NOMO-1 (cell line): ENCODE data around the gene CHIC2.

Source experiments
- DNase-seq, 2 experiments: peaks; one replicate each; lab custom pipeline; 2025; ENCODE audit not compliant: unreplicated experiment in 2 of 2; lab: John Stamatoyannopoulos, UW

The CHIC2 gene

DNA sequence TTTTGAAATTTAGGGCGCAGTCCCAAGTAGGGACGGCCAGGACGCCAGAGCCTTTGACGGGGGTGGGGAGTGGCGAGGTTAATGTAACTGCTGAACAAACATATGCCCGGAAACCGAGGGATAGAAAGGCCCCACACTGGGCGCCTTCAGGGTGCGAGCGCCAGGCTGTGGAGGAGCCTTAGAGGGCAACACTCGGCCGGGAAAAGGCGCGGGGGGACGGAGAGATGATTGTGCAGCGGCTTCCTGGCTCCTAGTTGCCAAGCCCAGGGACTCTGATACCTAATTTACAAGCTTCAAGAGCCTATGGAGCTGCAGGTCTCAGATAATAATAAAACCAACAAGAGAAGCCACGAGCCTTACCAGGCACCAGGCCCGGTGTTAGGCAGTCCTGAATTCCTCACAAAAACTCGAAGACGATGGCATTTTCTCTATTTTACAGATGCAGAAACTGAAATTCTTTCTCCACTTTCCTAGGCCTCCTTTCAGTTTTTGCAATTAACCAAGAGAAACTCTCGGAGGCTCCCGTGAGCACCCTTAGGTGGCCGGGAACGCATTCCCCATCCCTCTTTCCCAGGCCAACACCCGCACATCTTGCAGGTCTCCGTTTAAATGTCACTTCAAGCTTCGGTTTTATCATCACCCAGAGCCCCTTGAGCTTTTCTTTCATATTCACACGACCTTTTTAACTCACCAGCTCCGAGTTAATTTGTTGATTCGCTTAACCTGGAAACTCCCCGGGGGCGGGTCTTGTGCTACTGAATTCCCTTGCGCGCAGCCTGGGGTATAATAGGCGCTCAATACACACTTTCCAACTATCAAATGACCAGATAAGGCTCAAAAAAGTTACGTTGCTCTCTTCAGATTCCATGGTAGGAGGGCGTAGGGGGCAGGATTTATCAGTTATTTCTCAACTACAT, 29.2 kb upstream of the CHIC2 start:
- no peak for DNase-seq

DNA sequence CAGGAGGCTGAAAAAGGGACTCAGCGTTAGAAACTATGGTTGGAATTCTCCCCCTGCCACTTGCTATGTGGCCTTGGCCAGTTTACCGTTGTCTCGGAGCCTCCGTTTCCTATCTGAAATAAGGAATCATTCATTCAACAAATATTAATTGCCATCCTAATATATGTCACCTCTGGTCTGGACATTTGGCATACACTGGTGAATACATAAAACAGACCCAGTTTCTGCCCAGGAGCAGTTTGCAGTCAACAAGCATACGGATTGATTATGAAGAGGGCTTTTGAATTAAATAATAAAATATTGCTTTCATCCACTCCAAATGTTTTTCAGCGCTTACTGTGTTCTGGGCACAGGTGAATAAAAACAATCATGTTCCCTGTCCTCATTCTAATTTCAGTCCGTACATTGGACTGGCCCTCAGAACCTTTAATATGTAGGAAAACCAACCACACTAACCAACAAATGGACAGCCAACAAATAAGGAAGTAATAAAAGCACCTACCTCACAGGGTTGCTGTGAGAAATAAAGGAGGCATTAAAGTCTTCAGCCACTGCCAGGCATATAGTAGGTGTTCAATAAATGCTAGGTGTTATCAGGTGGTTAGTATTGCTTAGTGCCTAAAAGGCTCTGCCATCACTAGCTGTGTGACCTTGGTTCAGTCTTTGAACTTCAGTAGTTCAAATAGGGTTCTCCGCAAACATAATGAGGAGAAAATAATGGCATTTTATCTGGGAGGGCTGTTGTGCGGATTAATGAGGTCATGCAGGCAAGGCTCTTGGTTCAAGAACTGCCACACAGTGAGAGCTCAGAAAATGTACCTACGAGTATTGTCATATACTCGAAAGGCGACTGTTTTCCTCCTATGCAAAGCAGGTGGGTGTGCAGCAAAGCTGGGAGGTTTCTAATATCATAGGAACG, 28.3 kb upstream of the CHIC2 start:
- DNase-seq: no peak

- DNase-seq: peak; percentile 41 to 69
These were observed 27.4 kb upstream of the CHIC2 start for GRCh38 chr4:54091637-54092404.

GRCh38 chr4:54090804-54091623, 26.6 kb upstream of the CHIC2 start:
- DNase-seq: peak in 1 of 2 experiments; percentile 20

DNA sequence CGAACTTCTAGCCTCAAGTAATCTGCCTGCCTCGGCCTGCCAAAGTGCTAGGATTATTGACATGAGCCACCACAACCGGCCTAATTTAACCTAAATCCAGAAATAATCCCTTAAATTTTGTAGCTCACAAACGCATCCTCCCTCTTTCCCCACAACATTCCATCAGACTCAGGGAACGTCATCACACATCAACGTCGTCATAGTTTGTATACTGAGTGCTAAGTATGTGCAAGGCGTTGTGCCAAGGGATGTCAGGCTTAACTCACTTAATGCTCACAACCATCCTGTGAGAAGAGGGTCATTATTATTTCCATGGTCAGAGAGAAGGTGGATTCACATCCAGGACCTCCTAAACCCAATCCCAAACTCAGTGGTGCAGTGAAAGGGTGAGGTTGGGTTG, 26.0 kb upstream of the CHIC2 start:
- no peak for DNase-seq

- DNase-seq: no peak
These were observed 25.5 kb upstream of the CHIC2 start for GRCh38 chr4:54089875-54090274.

DNA sequence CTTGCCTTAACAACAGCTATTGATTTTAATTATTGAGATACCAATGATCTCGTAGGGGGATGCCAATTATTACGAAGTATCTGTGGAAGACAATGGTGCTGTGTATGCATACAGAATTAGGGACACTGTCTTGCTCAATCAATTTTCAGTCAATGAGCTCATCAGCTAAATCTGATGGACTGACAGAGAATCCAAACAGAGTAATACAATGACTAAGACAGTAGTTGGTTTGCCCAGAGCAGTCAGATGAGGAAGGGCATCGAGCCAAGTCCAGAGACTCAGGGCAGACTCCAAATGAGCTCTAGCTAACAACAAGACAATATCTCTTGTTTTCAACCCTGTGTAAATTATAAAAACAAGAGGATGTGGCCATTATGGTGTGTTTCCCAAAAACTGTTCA, 20.9 kb upstream of the CHIC2 start:
- no peak for DNase-seq

- no peak for DNase-seq
These were observed 17.8 kb upstream of the CHIC2 start for GRCh38 chr4:54082168-54082567.

GRCh38 chr4:54077812-54078211, 13.4 kb upstream of the CHIC2 start:
- no peak for DNase-seq

GRCh38 chr4:54076673-54077072, 12.3 kb upstream of the CHIC2 start:
- DNase-seq: no peak

DNA sequence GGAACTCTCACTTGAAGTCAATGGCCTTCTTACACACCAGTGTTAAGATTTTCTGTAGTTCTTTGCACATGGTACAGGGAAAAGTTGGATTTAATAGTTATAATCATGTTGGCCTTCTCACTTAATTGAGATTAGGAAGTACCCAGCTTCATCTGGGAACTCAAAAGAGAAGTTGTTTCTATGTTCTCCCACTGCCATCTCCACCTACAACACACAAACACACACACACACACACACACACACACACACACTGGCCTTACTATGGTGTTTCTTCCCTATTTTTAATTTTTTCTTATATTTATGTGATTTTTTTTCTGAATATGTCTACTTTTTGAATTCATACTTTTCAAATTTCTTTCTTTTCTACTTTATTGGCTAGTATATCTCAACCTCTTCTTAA, 10.0 kb upstream of the CHIC2 start:
- DNase-seq: no peak

DNA sequence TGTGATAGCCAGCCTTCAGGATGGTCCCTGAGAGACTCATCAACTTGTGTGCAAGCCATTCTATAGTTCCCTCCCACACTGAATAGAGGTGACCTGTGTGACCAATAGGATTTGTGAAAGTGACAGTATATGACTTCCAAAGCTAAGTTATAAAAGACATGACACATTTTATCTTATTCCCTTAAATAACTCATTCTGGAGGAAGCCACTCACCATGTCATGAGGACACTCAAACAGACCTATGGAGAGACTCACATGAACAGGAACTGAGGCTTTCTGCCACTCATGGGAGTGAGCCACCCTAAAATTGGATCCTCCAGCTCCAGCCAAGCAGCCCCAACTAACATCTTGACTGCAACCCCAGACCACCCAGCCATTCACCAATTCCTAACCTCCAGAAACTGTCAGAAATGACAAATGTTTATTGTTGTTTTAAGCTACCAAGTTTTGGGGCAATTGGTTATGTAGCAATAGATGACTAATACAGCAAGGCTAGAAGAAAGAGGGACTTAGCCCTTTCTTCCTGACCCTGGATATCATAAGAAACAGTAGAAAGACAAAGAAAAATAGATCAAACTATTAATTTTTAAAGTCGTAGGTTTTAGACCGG, 9.0 kb upstream of the CHIC2 start:
- no peak for DNase-seq

GRCh38 chr4:54067166-54067565, 2.8 kb upstream of the CHIC2 start:
- DNase-seq: no peak

GRCh38 chr4:54066718-54067129, 2.3 kb upstream of the CHIC2 start:
- no peak for DNase-seq

DNA sequence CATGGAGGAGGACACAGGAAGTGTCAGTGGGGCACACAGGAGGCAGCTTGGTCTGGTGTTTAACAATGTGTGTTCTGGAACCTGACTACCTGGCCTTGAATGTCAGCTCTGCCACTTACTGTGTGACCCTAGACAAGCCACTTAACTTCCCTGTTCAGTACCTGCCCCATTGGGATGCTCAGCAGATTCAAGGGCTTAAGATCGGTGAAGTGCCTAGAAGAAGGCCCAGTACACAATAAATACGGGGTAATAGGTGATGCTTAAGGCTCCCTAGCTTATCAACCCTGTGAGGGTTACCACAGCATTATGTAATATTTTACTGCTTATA, 1.6 kb upstream of the CHIC2 start:
- no peak for DNase-seq

GRCh38 chr4:54065282-54066087, 1.1 kb upstream of the CHIC2 start:
- DNase-seq: no peak

DNA sequence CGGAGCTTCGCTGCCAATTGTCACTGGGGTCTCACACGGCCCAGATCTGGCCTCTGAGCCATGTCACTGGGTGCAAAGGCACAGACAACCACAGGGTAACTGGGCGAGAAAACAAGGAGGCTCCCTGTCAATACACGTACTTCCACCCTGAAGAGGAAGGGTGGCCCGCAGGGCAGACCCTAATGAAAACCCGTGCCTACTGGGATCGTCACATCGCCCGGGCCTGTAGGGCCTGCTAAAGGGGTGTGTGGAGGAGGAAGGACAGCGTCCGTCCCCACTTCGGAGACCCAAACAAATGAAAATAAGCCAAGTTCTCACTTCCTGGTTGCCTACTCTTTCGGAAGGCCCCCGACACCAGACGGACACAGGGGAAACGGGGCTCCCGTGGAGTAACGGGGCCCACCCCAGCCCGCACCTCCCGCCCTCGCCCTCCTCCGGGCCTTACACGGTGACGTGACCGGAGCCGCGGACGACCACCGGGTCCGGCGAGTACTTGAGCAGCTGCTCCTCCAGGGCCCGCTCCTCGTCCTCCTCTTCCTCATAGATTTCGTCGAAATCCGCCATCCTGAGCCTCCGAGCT, 578 bp downstream of the CHIC2 start:
- peak; percentile 18 to 29 for DNase-seq

GRCh38 chr4:54063229-54063628, 1.2 kb downstream of the CHIC2 start:
- peak in 1 of 2 experiments; percentile 44 for DNase-seq

GRCh38 chr4:54062392-54062791, 2.0 kb downstream of the CHIC2 start:
- no peak for DNase-seq
